OCI-LY7 (cell line): ENCODE measurements around the gene PDCD10.

ENCODE experiments used
- EZH2phosphoT487 ChIP-seq: fragments of 200-600 bp; sonication (generic); IDR thresholded peaks from 2 replicates; pipeline ENCODE4 v1.6.1; 2018; ENCODE audit warnings: low read depth, borderline replicate concordance, mild to moderate bottlenecking, mixed run types, antibody characterized with exemption, low read length, moderate library complexity, mixed read lengths
- TF ChIP-seq, protein P1 (sequence below): fragments of 200-600 bp; sonication (generic); conservative IDR thresholded peaks from 2 replicates; pipeline ENCODE4 v1.5.1; 2014; ENCODE audit warnings: mild to moderate bottlenecking, antibody characterized with exemption, low read length, moderate library complexity, mixed read lengths

DNA sequence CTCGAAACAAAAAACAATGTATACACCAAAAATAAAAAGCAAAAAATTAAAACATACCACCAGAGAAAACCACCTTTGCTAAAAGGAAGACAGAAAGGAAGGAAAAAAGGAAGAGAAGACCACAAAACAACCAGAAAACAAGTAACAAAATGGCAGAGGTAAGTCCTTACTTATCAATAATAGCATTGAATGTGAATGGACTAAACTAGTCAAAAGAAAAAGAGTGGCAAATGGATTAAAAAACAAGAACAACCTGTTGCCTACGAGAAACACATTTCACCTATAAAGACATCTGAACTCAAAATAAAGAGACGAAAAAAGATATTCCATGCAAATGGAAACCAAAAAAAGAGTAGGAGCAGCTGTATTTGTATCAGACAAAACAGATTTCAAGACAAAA lies 22.2 kb downstream of the PDCD10 start:
- TF ChIP-seq, protein P1, sequence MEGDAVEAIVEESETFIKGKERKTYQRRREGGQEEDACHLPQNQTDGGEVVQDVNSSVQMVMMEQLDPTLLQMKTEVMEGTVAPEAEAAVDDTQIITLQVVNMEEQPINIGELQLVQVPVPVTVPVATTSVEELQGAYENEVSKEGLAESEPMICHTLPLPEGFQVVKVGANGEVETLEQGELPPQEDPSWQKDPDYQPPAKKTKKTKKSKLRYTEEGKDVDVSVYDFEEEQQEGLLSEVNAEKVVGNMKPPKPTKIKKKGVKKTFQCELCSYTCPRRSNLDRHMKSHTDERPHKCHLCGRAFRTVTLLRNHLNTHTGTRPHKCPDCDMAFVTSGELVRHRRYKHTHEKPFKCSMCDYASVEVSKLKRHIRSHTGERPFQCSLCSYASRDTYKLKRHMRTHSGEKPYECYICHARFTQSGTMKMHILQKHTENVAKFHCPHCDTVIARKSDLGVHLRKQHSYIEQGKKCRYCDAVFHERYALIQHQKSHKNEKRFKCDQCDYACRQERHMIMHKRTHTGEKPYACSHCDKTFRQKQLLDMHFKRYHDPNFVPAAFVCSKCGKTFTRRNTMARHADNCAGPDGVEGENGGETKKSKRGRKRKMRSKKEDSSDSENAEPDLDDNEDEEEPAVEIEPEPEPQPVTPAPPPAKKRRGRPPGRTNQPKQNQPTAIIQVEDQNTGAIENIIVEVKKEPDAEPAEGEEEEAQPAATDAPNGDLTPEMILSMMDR: no peak
- TF ChIP-seq EZH2phosphoT487: no peak
